GM23338 (cell line): ENCODE results near the gene RBMS2. TPM values are rescaled to one million over a fixed set of nuclear protein-coding genes. Genes with fewer than 3 reads are reported as not detected.

Experiments
- ATAC-seq: fragments of 200-7000 bp; cut with Tn5 transposase; 3 replicates; pipeline ENCODE4 v1.9.1; 2020
- DNase-seq: peaks from one replicate; pipeline ENCODE4 v3.0.0-alpha.2; 2015; ENCODE audit warnings: low spot score
- H2AFZ ChIP-seq: fragments of 200-600 bp; sonication (generic); 2 replicates; pipeline ENCODE4 v1.8.0; 2016; ENCODE audit warnings: antibody characterized with exemption, mild to moderate bottlenecking, moderate library complexity
- H3F3A ChIP-seq: fragments of 200-600 bp; sonication (generic); replicated peaks from 2 replicates; pipeline ENCODE4 v1.8.0; 2017; ENCODE audit warnings: antibody characterized with exemption, mixed run types, low read depth
- H3K27ac ChIP-seq: fragments of 200-600 bp; sonication (generic); 2 replicates; pipeline ENCODE4 v1.6.1; 2016; ENCODE audit warnings: low read depth
- H3K27me3 ChIP-seq: fragments of 200-600 bp; sonication (generic); 2 replicates; pipeline ENCODE4 v1.8.0; 2016; ENCODE audit warnings: mild to moderate bottlenecking, mixed run types, moderate library complexity; ENCODE audit not compliant: insufficient read depth
- H3K36me3 ChIP-seq: fragments of 200-600 bp; sonication (generic); 2 replicates; pipeline ENCODE4 v1.8.0; 2016; ENCODE audit warnings: mild to moderate bottlenecking; ENCODE audit not compliant: insufficient read depth
- H3K4me1 ChIP-seq: fragments of 200-600 bp; sonication (generic); 2 replicates; pipeline ENCODE4 v1.8.0; 2016; ENCODE audit warnings: mild to moderate bottlenecking, moderate library complexity; ENCODE audit not compliant: insufficient read depth
- H3K4me2 ChIP-seq: fragments of 200-600 bp; sonication (generic); 2 replicates; pipeline ENCODE4 v1.7.1; 2017; ENCODE audit warnings: mixed run types
- H3K4me3 ChIP-seq: fragments of 200-600 bp; sonication (generic); 2 replicates; pipeline ENCODE4 v1.6.1; 2016; ENCODE audit warnings: mixed run types
- H3K79me2 ChIP-seq: fragments of 200-600 bp; sonication (generic); replicated peaks from 2 replicates; pipeline ENCODE4 v1.8.0; 2017; ENCODE audit warnings: mild to moderate bottlenecking; ENCODE audit not compliant: insufficient read depth
- H3K9me2 ChIP-seq: fragments of 200-600 bp; sonication (generic); 2 replicates; pipeline ENCODE4 v1.8.0; 2017; ENCODE audit not compliant: insufficient read depth
- H4K20me1 ChIP-seq: fragments of 200-600 bp; sonication (generic); replicated peaks from 2 replicates; pipeline ENCODE4 v1.8.0; 2017; ENCODE audit warnings: mild to moderate bottlenecking; ENCODE audit not compliant: insufficient read depth
- H3K27ac Mint-ChIP-seq: 2 replicates; pipeline ENCODE4 v1.8.0; 2020; ENCODE audit warnings: inconsistent platforms, mild to moderate bottlenecking, moderate library complexity, mixed read lengths
- H3K27me3 Mint-ChIP-seq: 3 replicates; pipeline ENCODE4 v1.8.0; 2022; ENCODE audit warnings: low read depth, mild to moderate bottlenecking, moderate library complexity, mixed read lengths, inconsistent platforms; ENCODE audit not compliant: insufficient read depth, poor library complexity
- H3K36me3 Mint-ChIP-seq: 3 replicates; pipeline ENCODE4 v1.8.0; 2021; ENCODE audit warnings: low read depth, mild to moderate bottlenecking, inconsistent platforms, moderate library complexity, mixed read lengths
- H3K4me1 Mint-ChIP-seq: 3 replicates; pipeline ENCODE4 v1.8.0; 2020; ENCODE audit warnings: mild to moderate bottlenecking, inconsistent platforms, mixed read lengths
- H3K4me3 Mint-ChIP-seq: 3 replicates; pipeline ENCODE4 v1.8.0; 2021; ENCODE audit warnings: moderate library complexity, mild to moderate bottlenecking, inconsistent platforms, mixed read lengths
- H3K9me3 Mint-ChIP-seq: 3 replicates; pipeline ENCODE4 v1.8.0; 2020; ENCODE audit warnings: moderate library complexity, mild to moderate bottlenecking, inconsistent platforms, mixed read lengths
- CREB1 ChIP-seq: fragments of 250-450 bp; sonication (Bioruptor Pico); IDR thresholded peaks from 2 replicates; pipeline ENCODE4 v1.5.0; 2020; ENCODE audit warnings: low read depth, mild to moderate bottlenecking, moderate library complexity
- ETS1 ChIP-seq: IDR thresholded peaks from 2 replicates; pipeline ENCODE4 v1.6.1; 2016; ENCODE audit warnings: antibody characterized with exemption
- EZH2 ChIP-seq: fragments of 200-600 bp; sonication (generic); IDR thresholded peaks from one replicate; pipeline ENCODE4 v1.8.0; 2017; ENCODE audit warnings: antibody characterized with exemption, mild to moderate bottlenecking, low read depth; ENCODE audit not compliant: unreplicated experiment
- EZH2phosphoT487 ChIP-seq: fragments of 200-600 bp; sonication (generic); IDR thresholded peaks from one replicate; pipeline ENCODE4 v1.8.1; 2018; ENCODE audit warnings: antibody characterized with exemption; ENCODE audit not compliant: unreplicated experiment
- JUNB ChIP-seq: IDR thresholded peaks from one replicate; pipeline ENCODE4 v1.6.1; 2016; ENCODE audit warnings: antibody characterized with exemption; ENCODE audit not compliant: unreplicated experiment
- NANOG ChIP-seq: IDR thresholded peaks from 2 replicates; pipeline ENCODE4 v1.6.1; 2016; ENCODE audit warnings: antibody characterized with exemption, borderline replicate concordance
- POLR2AphosphoS5 ChIP-seq: IDR thresholded peaks from 2 replicates; pipeline ENCODE4 v1.6.1; 2016; ENCODE audit warnings: antibody characterized with exemption, low read depth
- ZNF114 ChIP-seq: fragments of 250-450 bp; sonication (Bioruptor Pico); IDR thresholded peaks from 2 replicates; pipeline ENCODE4 v1.5.0; 2020; ENCODE audit warnings: mild to moderate bottlenecking, moderate library complexity
- ZNF331 ChIP-seq: fragments of 250-450 bp; sonication (Bioruptor Pico); IDR thresholded peaks from 2 replicates; pipeline ENCODE4 v1.5.0; 2020; ENCODE audit warnings: low read depth, mild to moderate bottlenecking, moderate library complexity
- ZNF462 ChIP-seq: fragments of 250-450 bp; sonication (Bioruptor Pico); IDR thresholded peaks from 2 replicates; pipeline ENCODE4 v1.5.0; 2020; ENCODE audit warnings: mild to moderate bottlenecking, moderate library complexity
- polyA plus RNA-seq: library from polyadenylated mRNA; unstranded; fragments of >200 nt; fragmentation: Nextera tagmentation; extraction: Ambion mirVana; gene quantifications from 2 replicates; pipeline ENCODE4 v1.2.1, GENCODE V29; 2016
- total RNA-seq: library from RNA; depleted of rRNA; stranded (reverse); fragments of >200 nt; shearing (Covaris generic); gene quantifications from 2 replicates; pipeline ENCODE4 v1.2.3, GENCODE V29; 2014
- TF ChIP-seq, protein P1 (sequence below): IDR thresholded peaks from one replicate; pipeline ENCODE4 v1.6.1; 2018; ENCODE audit warnings: antibody characterized with exemption; ENCODE audit not compliant: unreplicated experiment

Gene RBMS2
- total and polyA plus RNA-seq, 2 experiments from 2014 or later, result 9.2 to 16.8 TPM

- TF ChIP-seq, protein P1, sequence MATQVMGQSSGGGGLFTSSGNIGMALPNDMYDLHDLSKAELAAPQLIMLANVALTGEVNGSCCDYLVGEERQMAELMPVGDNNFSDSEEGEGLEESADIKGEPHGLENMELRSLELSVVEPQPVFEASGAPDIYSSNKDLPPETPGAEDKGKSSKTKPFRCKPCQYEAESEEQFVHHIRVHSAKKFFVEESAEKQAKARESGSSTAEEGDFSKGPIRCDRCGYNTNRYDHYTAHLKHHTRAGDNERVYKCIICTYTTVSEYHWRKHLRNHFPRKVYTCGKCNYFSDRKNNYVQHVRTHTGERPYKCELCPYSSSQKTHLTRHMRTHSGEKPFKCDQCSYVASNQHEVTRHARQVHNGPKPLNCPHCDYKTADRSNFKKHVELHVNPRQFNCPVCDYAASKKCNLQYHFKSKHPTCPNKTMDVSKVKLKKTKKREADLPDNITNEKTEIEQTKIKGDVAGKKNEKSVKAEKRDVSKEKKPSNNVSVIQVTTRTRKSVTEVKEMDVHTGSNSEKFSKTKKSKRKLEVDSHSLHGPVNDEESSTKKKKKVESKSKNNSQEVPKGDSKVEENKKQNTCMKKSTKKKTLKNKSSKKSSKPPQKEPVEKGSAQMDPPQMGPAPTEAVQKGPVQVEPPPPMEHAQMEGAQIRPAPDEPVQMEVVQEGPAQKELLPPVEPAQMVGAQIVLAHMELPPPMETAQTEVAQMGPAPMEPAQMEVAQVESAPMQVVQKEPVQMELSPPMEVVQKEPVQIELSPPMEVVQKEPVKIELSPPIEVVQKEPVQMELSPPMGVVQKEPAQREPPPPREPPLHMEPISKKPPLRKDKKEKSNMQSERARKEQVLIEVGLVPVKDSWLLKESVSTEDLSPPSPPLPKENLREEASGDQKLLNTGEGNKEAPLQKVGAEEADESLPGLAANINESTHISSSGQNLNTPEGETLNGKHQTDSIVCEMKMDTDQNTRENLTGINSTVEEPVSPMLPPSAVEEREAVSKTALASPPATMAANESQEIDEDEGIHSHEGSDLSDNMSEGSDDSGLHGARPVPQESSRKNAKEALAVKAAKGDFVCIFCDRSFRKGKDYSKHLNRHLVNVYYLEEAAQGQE, result no peak
- TF ChIP-seq CREB1 (CRISPR knock-in tag) (no peak), EZH2 (no peak), POLR2AphosphoS5 (no peak), EZH2phosphoT487 (no peak), JUNB (no peak), ZNF331 (CRISPR knock-in tag) (no peak), NANOG (no peak), ZNF114 (CRISPR knock-in tag) (no peak), ETS1 (no peak)
Measured at GRCh38 chr12:56517854-56518253, 3.8 kb upstream of the RBMS2 start (continued).

DNA sequence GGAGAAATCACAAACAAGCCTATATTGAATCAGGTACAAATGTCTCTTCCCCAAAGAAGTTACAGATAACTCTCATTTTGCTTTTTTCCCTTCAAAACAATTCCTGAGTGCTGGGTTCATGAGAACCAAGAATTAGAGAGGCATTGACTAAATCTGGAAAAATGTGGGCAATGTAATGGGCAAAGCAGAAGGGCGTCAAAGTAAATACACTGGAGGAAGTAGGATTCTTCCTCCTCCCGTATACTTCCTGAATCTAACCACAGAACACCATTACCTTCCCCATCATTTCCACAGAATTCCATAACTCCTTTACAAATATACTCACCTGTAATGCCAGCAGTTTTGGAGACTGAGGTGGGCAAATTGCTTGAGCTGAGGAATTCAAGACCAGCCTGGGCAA lies 3.0 kb upstream of the RBMS2 start:
- H3K4me3 ChIP-seq, result no peak overlapping the region
- H4K20me1 ChIP-seq, result no peaks in the 10 kb centered on the region
- no peak overlapping the region for H2AFZ ChIP-seq
- no peak overlapping the region for H3K27ac Mint-ChIP-seq
- no peaks in the 10 kb centered on the region for H3K9me3 Mint-ChIP-seq
- H3K4me1 Mint-ChIP-seq, result peaks cover 22% of the 10 kb centered on the region
- no peaks in the 10 kb centered on the region for H3K27me3 ChIP-seq
- H3K27me3 Mint-ChIP-seq, result peaks cover 1% of the 10 kb centered on the region
- no peaks in the 10 kb centered on the region for H3K36me3 Mint-ChIP-seq
- peaks cover 15% of the 10 kb centered on the region for H3K79me2 ChIP-seq
- ATAC-seq (no peak), DNase-seq (no peak)
- no peaks in the 10 kb centered on the region for H3K9me2 ChIP-seq
- no peak overlapping the region for H3K4me2 ChIP-seq
- H3F3A ChIP-seq, result no peaks in the 10 kb centered on the region
- no peak overlapping the region for H3K4me3 Mint-ChIP-seq
- no peaks in the 10 kb centered on the region for H3K36me3 ChIP-seq
- H3K4me1 ChIP-seq, result peaks cover 17% of the 10 kb centered on the region
- H3K27ac ChIP-seq, result no peak overlapping the region
- TF ChIP-seq ZNF462 (CRISPR knock-in tag), result no peak
- TF ChIP-seq NANOG, result no peak
- TF ChIP-seq, protein P1, result no peak
- TF ChIP-seq POLR2AphosphoS5, result no peak
- no peak for TF ChIP-seq EZH2phosphoT487
- TF ChIP-seq CREB1 (CRISPR knock-in tag), result no peak
